SJCRH30 (cell line): ENCODE data around the gene GPR35. TPM values are rescaled to one million over a fixed set of nuclear protein-coding genes. Genes with fewer than 3 reads are reported as not detected.

Experiments
- DNase-seq, 2 experiments: peaks; one replicate each; pipeline ENCODE4 v3.0.0-alpha.2; 2015 to 2020
- H3K27ac ChIP-seq: fragments of 250-450 bp; sonication (Bioruptor Pico); 2 replicates; pipeline ENCODE4 v1.5.1; 2020; ENCODE audit warnings: mild to moderate bottlenecking, moderate library complexity
- H3K27me3 ChIP-seq: fragments of 250-450 bp; sonication (Bioruptor Pico); 2 replicates; pipeline ENCODE4 v1.5.1; 2020; ENCODE audit warnings: mild to moderate bottlenecking, moderate library complexity
- H3K36me3 ChIP-seq: fragments of 250-450 bp; sonication (Bioruptor Pico); 2 replicates; pipeline ENCODE4 v1.5.1; 2020; ENCODE audit warnings: mild to moderate bottlenecking, moderate library complexity
- H3K4me1 ChIP-seq: fragments of 250-450 bp; sonication (Bioruptor Pico); 2 replicates; pipeline ENCODE4 v1.5.1; 2020; ENCODE audit warnings: mild to moderate bottlenecking, moderate library complexity
- H3K4me3 ChIP-seq: fragments of 250-450 bp; sonication (Bioruptor Pico); 2 replicates; pipeline ENCODE4 v1.5.1; 2020; ENCODE audit warnings: mild to moderate bottlenecking, moderate library complexity
- H3K9me3 ChIP-seq: fragments of 250-450 bp; sonication (Bioruptor Pico); replicated peaks from 2 replicates; pipeline ENCODE4 v1.5.1; 2020; ENCODE audit warnings: mild to moderate bottlenecking, moderate library complexity
- total RNA-seq: library from RNA; depleted of rRNA; stranded (reverse); fragments of >200 nt; shearing (Covaris generic); gene quantifications from 2 replicates; pipeline ENCODE4 v1.2.3, GENCODE V29; 2014

GPR35 gene
- total RNA-seq, 1 experiment from 2014 or later = 0.04 TPM

DNA sequence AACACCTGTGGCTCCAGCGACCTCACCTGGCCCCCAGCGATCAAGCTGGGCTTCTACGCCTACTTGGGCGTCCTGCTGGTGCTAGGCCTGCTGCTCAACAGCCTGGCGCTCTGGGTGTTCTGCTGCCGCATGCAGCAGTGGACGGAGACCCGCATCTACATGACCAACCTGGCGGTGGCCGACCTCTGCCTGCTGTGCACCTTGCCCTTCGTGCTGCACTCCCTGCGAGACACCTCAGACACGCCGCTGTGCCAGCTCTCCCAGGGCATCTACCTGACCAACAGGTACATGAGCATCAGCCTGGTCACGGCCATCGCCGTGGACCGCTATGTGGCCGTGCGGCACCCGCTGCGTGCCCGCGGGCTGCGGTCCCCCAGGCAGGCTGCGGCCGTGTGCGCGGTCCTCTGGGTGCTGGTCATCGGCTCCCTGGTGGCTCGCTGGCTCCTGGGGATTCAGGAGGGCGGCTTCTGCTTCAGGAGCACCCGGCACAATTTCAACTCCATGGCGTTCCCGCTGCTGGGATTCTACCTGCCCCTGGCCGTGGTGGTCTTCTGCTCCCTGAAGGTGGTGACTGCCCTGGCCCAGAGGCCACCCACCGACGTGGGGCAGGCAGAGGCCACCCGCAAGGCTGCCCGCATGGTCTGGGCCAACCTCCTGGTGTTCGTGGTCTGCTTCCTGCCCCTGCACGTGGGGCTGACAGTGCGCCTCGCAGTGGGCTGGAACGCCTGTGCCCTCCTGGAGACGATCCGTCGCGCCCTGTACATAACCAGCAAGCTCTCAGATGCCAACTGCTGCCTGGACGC lies 4.9 kb downstream of the GPR35 start:
- H3K36me3 ChIP-seq = no peaks in the 10 kb centered on the region
- no peaks in the 10 kb centered on the region for H3K4me1 ChIP-seq
- no peak for DNase-seq
- no peak overlapping the region for H3K27ac ChIP-seq
- peaks cover 11% of the 10 kb centered on the region for H3K9me3 ChIP-seq
- no peaks in the 10 kb centered on the region for H3K27me3 ChIP-seq
- H3K4me3 ChIP-seq = no peak overlapping the region

- no peak for DNase-seq
These were observed 5.7 kb downstream of the GPR35 start for GRCh38 chr2:240630771-240631547.

GRCh38 chr2:240631548-240632305 lies 6.4 kb downstream of the GPR35 start:
- Histone ChIP-seq H3K27me3 (no peaks in the 10 kb centered on the region), H3K27ac (no peak overlapping the region), H3K9me3 (peaks cover 11% of the 10 kb centered on the region), H3K36me3 (no peaks in the 10 kb centered on the region), H3K4me1 (no peaks in the 10 kb centered on the region), H3K4me3 (no peak overlapping the region)
- DNase-seq = no peak

More at GRCh38 chr2:240630771-240631547, 5.7 kb downstream of the GPR35 start:
- Histone ChIP-seq H3K36me3 (no peaks in the 10 kb centered on the region), H3K27ac (no peak overlapping the region), H3K4me1 (no peaks in the 10 kb centered on the region), H3K27me3 (no peaks in the 10 kb centered on the region), H3K4me3 (no peak overlapping the region), H3K9me3 (peaks cover 11% of the 10 kb centered on the region)

- H3K4me1 ChIP-seq = no peaks in the 10 kb centered on the region
- H3K27me3 ChIP-seq = no peaks in the 10 kb centered on the region
- DNase-seq = no peak
- H3K27ac ChIP-seq = no peak overlapping the region
- H3K4me3 ChIP-seq = no peak overlapping the region
- no peaks in the 10 kb centered on the region for H3K36me3 ChIP-seq
- peaks cover 11% of the 10 kb centered on the region for H3K9me3 ChIP-seq
These were observed 7.0 kb downstream of the GPR35 start for GRCh38 chr2:240632306-240632721.

DNA sequence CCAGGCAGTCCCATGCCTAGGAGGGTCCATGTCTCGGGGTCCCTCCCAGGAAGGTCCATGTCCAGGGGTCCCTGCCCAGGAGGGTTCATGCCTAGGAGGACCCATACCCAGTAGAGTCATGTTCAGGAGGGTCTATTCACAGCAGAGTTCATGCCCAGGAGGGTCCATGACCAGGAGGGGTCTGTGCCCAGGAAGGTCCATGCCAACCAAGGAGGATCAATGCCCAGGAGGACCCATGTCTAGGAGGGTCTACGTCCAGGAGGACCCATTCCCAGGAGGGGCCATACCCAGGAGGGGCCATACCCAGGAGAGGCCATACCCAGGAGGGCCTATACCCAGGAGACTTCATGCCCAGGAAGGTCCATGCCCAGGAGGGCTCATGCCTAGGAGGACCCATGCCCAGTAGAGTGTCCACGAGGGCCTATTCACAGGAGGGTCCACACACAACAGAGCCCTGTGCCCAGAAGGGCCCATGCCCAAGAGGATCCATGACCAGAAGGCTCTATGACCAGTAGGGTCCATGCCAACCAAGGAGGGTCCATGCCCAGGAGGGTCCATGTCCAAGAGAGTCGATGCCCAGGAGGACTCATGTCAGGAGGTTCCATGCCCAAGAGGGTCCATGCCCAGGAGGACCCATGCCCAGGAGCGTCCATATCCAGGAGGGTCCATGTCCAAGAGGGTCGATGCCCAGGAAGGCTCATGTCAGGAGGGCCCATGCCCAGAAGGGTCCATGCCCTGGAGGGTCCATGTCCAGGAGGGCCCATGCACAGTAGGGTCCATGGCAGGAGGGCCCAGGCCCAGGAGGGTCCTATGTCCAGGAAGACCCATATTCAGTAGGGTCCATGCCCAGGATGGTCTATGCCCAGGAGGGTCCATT lies 10.1 kb downstream of the GPR35 start:
- Histone ChIP-seq H3K4me3 (no peak overlapping the region), H3K9me3 (peaks cover 11% of the 10 kb centered on the region), H3K27me3 (0 out of 2 replicates have a peak, but pooled peaks cover 4% of the 10 kb centered on the region), H3K36me3 (no peaks in the 10 kb centered on the region), H3K4me1 (no peaks in the 10 kb centered on the region), H3K27ac (no peak overlapping the region)
- no peak for DNase-seq

GRCh38 chr2:240635998-240636547 lies 10.8 kb downstream of the GPR35 start:
- 0 out of 2 replicates have a peak, but pooled peaks cover 4% of the 10 kb centered on the region for H3K27me3 ChIP-seq
- no peak overlapping the region for H3K4me3 ChIP-seq
- no peak overlapping the region for H3K27ac ChIP-seq
- no peaks in the 10 kb centered on the region for H3K4me1 ChIP-seq
- H3K36me3 ChIP-seq = no peaks in the 10 kb centered on the region
- H3K9me3 ChIP-seq = peaks cover 11% of the 10 kb centered on the region
- DNase-seq = no peak

GRCh38 chr2:240636563-240637115 lies 11.4 kb downstream of the GPR35 start:
- H3K4me1 ChIP-seq = no peaks in the 10 kb centered on the region
- no peak overlapping the region for H3K27ac ChIP-seq
- no peak overlapping the region for H3K4me3 ChIP-seq
- H3K9me3 ChIP-seq = peaks cover 11% of the 10 kb centered on the region
- H3K27me3 ChIP-seq = 0 out of 2 replicates have a peak, but pooled peaks cover 4% of the 10 kb centered on the region
- H3K36me3 ChIP-seq = no peaks in the 10 kb centered on the region
- DNase-seq = no peak

GRCh38 chr2:240637116-240637900 lies 12.0 kb downstream of the GPR35 start:
- no peak for DNase-seq
- peaks cover 11% of the 10 kb centered on the region for H3K9me3 ChIP-seq
- H3K27ac ChIP-seq = no peak overlapping the region
- H3K36me3 ChIP-seq = no peaks in the 10 kb centered on the region
- no peaks in the 10 kb centered on the region for H3K4me1 ChIP-seq
- H3K4me3 ChIP-seq = no peak overlapping the region
- H3K27me3 ChIP-seq = 0 out of 2 replicates have a peak, but pooled peaks cover 4% of the 10 kb centered on the region

DNA sequence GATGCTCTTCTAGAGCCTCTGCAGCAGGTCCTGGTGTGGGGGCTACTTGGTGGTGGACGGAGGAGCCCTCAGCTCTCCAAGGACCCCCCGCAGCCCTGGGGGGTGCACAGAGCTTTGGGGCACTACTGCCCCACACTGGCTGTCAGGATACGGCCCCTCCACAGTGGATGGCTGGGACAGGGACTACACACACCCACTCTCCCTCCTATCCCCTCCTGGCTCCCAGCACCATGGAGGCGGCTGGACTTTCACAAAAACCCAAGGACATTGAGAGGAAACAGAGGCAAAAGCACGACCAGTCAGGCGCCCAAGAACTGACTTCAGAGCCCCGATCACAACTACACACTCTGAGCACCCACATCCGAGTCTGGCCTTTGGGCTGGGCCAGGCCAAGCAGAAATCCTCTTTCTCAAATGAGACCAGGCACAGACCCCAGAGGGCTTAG lies 12.6 kb downstream of the GPR35 start:
- no peak overlapping the region for H3K27ac ChIP-seq
- no peak for DNase-seq
- no peaks in the 10 kb centered on the region for H3K36me3 ChIP-seq
- no peak overlapping the region for H3K4me3 ChIP-seq
- peaks cover 10% of the 10 kb centered on the region for H3K9me3 ChIP-seq
- H3K4me1 ChIP-seq = no peaks in the 10 kb centered on the region
- 0 out of 2 replicates have a peak, but pooled peaks cover 4% of the 10 kb centered on the region for H3K27me3 ChIP-seq

- DNase-seq = no peak
These were observed 13.4 kb downstream of the GPR35 start for GRCh38 chr2:240638512-240639160.

GRCh38 chr2:240639566-240639965 lies 14.3 kb downstream of the GPR35 start:
- H3K9me3 ChIP-seq = no peaks in the 10 kb centered on the region
- no peaks in the 10 kb centered on the region for H3K4me1 ChIP-seq
- H3K27me3 ChIP-seq = peaks cover 10% of the 10 kb centered on the region; the same call in 1 of the 2 replicates
- no peak overlapping the region for H3K27ac ChIP-seq
- H3K36me3 ChIP-seq = no peaks in the 10 kb centered on the region
- no peak overlapping the region for H3K4me3 ChIP-seq
- no peak for DNase-seq

More at GRCh38 chr2:240638512-240639160, 13.4 kb downstream of the GPR35 start:
- Histone ChIP-seq H3K27ac (no peak overlapping the region), H3K27me3 (peaks cover 8% of the 10 kb centered on the region; the same call in 1 of the 2 replicates), H3K9me3 (peaks cover 3% of the 10 kb centered on the region), H3K36me3 (no peaks in the 10 kb centered on the region), H3K4me1 (no peaks in the 10 kb centered on the region), H3K4me3 (no peak overlapping the region)

DNA sequence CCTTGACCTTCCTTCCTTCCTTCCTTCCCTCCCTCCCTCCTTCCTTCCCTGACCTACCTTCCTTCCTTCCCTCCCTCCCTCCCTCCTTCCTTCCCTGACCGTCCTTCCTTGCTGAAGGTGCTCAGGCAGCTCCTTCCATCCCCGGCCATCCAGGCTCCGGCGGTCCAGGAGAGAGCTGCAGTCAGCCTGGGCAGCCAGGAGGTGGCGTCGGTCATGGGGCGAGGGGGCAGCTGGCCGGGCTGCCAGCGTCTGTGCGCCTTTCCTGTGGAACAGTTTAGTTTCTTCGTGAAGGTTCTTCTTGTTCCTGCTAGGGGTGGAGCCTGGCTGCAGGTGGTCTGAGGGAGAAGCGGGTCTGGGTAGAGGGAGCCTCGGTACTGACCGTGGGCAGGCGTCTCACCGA lies 15.7 kb downstream of the GPR35 start:
- no peak overlapping the region for H3K27ac ChIP-seq
- peak; percentile 46 to 64 for DNase-seq
- no peak overlapping the region for H3K4me3 ChIP-seq
- H3K4me1 ChIP-seq = no peaks in the 10 kb centered on the region
- no peaks in the 10 kb centered on the region for H3K9me3 ChIP-seq
- peaks cover 15% of the 10 kb centered on the region; the same call in 1 of the 2 replicates for H3K27me3 ChIP-seq
- no peaks in the 10 kb centered on the region for H3K36me3 ChIP-seq
